IMR-90 (cell line): ENCODE measurements around the gene SMIM43. TPM values are rescaled to one million over a fixed set of nuclear protein-coding genes. Genes with fewer than 3 reads are reported as not detected.

Experiments
- SMC3 ChIP-seq: fragments of 150-350 bp; IDR thresholded peaks from 2 replicates; pipeline ENCODE4 v1.6.1; 2016; ENCODE audit warnings: low read depth, mild to moderate bottlenecking, antibody characterized with exemption, low read length, moderate library complexity
- polyA plus RNA-seq, 3 experiments: library from polyadenylated mRNA; depleted of rRNA; stranded (reverse); fragments of >200 nt; gene quantifications; 2 replicates each; pipeline ENCODE4 v1.2.3, GENCODE V29; 2012; ENCODE audit warnings: low replicate concordance in 1 of 3
- total RNA-seq: library from RNA; depleted of rRNA; stranded (reverse); fragments of >200 nt; gene quantifications from 2 replicates; pipeline ENCODE4 v1.2.3, GENCODE V29; 2012
- TF ChIP-seq, protein P1 (sequence below): fragments of 150-350 bp; IDR thresholded peaks from 2 replicates; pipeline ENCODE4 v1.6.1; 2016; ENCODE audit warnings: low read depth, mild to moderate bottlenecking, low read length, moderate library complexity, borderline replicate concordance

Gene SMIM43
- total and polyA plus RNA-seq, 2 of the 4 experiments (the other 2 are of a cell fraction), result 1.4 to 2.8 TPM

DNA sequence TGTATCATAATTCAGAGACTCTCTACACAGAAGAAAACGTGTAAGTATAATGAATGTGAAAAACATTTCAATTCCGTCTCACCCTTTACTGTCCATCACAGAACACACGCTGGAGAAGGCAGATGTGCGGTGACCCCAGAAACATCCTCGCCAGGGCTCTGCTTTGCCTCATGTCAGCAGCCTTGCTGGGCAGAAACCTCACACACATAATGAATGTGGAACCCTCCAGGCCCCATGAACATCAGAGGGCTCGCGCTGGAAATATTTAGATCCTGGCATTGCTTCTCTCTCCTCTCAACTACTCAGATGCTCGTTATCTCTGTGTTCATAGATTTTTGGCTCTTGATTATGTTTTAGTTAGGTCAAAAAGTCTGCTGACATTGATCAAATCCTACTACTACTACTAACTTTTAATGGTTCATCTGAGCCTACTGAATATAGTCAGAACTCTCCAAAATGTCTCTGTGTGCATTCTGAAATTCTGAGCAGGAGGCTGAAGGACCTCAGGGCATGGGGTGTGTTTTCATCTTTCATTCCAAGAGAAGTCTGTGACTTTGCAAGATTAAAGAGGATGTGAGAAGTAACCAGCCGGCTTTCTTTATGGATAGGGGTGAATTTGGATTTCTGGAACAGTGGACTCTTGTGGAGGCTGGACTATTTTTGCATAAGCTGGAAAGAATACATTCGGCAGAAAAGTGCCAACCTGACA, 27.0 kb downstream of the SMIM43 start (continued):
- TF ChIP-seq, protein P1, sequence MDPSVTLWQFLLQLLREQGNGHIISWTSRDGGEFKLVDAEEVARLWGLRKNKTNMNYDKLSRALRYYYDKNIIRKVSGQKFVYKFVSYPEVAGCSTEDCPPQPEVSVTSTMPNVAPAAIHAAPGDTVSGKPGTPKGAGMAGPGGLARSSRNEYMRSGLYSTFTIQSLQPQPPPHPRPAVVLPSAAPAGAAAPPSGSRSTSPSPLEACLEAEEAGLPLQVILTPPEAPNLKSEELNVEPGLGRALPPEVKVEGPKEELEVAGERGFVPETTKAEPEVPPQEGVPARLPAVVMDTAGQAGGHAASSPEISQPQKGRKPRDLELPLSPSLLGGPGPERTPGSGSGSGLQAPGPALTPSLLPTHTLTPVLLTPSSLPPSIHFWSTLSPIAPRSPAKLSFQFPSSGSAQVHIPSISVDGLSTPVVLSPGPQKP, result no peak
- no peak for TF ChIP-seq SMC3
